Large intestine (tissue), 3 donors: Measurements from ENCODE around the gene MCHR1. TPM values are rescaled to one million over a fixed set of nuclear protein-coding genes. Genes with fewer than 3 reads are reported as not detected.
A peak's percentile ranks its signal among the peaks of the same experiment; 100 is the strongest.

Experiments used
- DNase-seq, 2 donors: peaks; one replicate each; pipeline versions ENCODE4 v3.0.0 to v3.0.0-alpha.2; 2013
- H3K27ac ChIP-seq: one replicate; pipeline ENCODE4 v1.5.1; 2013; ENCODE audit warnings: low read length
- H3K27me3 ChIP-seq: 2 replicates; pipeline ENCODE4 v1.6.1; 2013; ENCODE audit warnings: low read length; ENCODE audit not compliant: control insufficient read depth, insufficient read depth
- H3K36me3 ChIP-seq: 2 replicates; pipeline ENCODE4 v1.6.1; 2013; ENCODE audit warnings: low read length; ENCODE audit not compliant: control insufficient read depth, insufficient read depth
- H3K4me1 ChIP-seq: one replicate; pipeline ENCODE4 v1.6.1; 2013; ENCODE audit warnings: low read length; ENCODE audit not compliant: control insufficient read depth, insufficient read depth
- H3K4me3 ChIP-seq: one replicate; pipeline ENCODE4 v1.5.1; 2013; ENCODE audit warnings: low read length
- H3K9me3 ChIP-seq: one replicate; pipeline ENCODE4 v1.6.1; 2013; ENCODE audit warnings: mild to moderate bottlenecking, low read depth, low read length, moderate library complexity; ENCODE audit not compliant: control insufficient read depth
- WGBS: methylation state at CpG from one replicate; pipeline ENCODE4 v1.1.5; 2013; ENCODE audit warnings: low lambda C conversion rate; ENCODE audit not compliant: insufficient coverage; 5-methylcytosine and 5-hydroxymethylcytosine counted together
- polyA plus RNA-seq: library from polyadenylated mRNA; unstranded; fragments of 120-200 nt; gene quantifications from one replicate; pipeline ENCODE4 v1.2.1, GENCODE V29; 2013

Gene MCHR1
- polyA plus RNA-seq, 1 donor = 0.09 TPM

DNA sequence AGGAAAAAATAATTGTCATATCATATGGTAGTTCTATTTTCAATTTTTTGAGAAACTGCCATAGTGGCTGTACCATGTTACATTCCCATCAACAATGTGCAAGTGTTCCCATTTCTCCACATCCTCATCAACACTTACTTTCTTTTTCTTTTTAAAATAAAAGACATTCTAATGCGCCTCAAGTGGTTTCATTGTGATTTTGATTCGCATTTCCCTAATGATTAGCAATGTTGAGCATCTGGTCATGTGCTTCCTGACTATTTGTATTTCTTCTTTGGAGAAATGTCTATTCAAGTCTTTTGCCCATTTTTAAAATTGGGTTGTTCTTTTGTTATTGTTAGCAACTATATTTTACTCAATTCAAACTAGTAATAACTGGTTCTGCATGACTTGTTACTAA is 8.4 kb downstream of the MCHR1 start:
- H3K4me1 ChIP-seq = no peaks in the 10 kb centered on the region
- no peak overlapping the region for H3K27ac ChIP-seq
- no peak overlapping the region for H3K4me3 ChIP-seq
- no peaks in the 10 kb centered on the region for H3K9me3 ChIP-seq
- WGBS = 95% methylated on average over 2 of the region's 2 CpGs
- H3K27me3 ChIP-seq = peaks cover 11% of the 10 kb centered on the region
- no peaks in the 10 kb centered on the region for H3K36me3 ChIP-seq
- no peak for DNase-seq

DNA sequence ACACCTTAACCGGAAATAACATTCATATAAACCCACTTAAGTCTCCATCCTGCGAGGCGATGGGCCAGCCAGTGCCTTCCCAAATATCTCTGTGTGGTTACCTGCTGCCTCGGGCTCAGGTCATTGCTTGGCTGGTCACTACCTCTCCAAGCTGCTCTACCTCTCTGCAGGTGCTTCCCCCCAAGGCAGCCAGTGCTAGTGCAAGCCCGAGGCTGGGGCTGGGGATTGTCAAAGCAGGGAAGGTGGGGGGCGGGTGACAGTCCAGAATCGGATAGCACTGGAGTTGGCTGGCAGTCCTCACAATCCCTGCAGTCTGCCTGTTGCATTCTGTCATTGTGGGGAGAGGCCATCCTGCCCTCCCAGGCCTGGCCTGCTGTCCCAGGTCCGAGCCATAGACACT is 11.1 kb downstream of the MCHR1 start:
- no CpG with 5 or more reads among the region's 8 CpGs for WGBS
- no peaks in the 10 kb centered on the region for H3K4me1 ChIP-seq
- no peak overlapping the region for H3K27ac ChIP-seq
- H3K4me3 ChIP-seq = no peak overlapping the region
- DNase-seq = no peak
- H3K36me3 ChIP-seq = no peaks in the 10 kb centered on the region
- H3K9me3 ChIP-seq = no peaks in the 10 kb centered on the region
- peaks cover under 1% of the 10 kb centered on the region for H3K27me3 ChIP-seq

DNA sequence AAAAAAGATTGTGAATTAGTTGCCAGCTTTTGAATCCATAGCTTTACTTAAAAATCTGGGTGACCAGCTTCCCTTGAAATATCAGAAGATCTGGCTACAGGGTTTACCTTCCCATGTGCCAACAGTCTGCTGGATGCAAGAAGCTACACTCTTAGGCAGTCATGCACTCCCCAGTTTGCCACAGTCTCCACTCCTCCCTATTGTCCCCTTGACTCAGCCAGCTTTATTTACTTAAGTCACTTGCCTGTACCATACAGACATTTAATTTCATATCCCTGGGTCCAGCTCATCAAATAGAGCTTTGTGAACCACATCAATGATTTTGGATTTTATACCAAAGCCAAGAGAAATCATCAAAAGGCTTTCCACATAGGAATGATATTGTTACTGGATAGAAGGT is 12.2 kb downstream of the MCHR1 start:
- no peak overlapping the region for H3K4me3 ChIP-seq
- H3K4me1 ChIP-seq = no peaks in the 10 kb centered on the region
- H3K9me3 ChIP-seq = no peaks in the 10 kb centered on the region
- H3K27ac ChIP-seq = no peak overlapping the region
- no peaks in the 10 kb centered on the region for H3K36me3 ChIP-seq
- H3K27me3 ChIP-seq = peaks cover 2% of the 10 kb centered on the region
- no peak for DNase-seq

DNA sequence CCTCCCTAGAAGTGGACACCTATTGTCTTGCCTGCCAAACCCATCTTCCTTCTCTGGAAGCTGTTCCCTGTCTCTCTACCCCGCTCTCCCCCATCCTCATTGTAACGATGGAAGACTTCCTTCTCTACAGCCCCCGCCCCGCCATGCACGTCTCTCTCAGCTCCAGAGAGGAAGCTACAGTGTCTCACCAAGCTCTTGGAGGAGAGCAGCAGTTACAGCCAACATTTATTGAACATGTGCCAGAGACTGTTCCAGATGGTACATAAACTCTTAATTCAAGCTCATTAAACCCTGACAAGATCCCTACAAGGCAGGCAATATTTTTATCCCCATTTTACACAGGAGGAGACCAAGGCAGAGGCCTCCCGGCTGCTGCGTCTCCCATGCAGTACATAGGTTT is 15.1 kb downstream of the MCHR1 start:
- no peaks in the 10 kb centered on the region for H3K9me3 ChIP-seq
- no CpG with 5 or more reads among the region's 7 CpGs for WGBS
- H3K27me3 ChIP-seq = peaks cover 2% of the 10 kb centered on the region
- no peaks in the 10 kb centered on the region for H3K4me1 ChIP-seq
- no peaks in the 10 kb centered on the region for H3K36me3 ChIP-seq
- no peak overlapping the region for H3K4me3 ChIP-seq
- no peak overlapping the region for H3K27ac ChIP-seq
- DNase-seq = no peak

DNA sequence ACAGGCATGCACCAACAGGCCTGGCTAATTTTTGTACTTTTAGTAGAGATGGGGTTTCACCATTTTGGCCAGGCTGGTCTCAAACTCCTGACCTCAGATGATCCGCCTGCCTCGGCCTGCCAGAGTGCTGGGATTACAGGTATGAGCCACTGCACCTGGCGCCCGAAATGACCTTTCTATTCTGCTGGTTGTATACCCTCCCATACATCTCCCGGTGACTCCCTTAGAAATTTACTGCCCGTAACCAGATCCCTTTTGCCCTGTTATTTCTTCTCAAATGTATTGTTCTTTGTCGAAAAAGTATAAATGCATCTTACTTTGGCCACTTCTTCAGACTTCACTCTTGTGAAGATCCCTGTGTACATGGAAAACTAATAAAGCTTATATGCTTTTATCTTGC is 22.0 kb downstream of the MCHR1 start:
- H3K27ac ChIP-seq = no peak overlapping the region
- no peaks in the 10 kb centered on the region for H3K9me3 ChIP-seq
- H3K4me3 ChIP-seq = no peak overlapping the region
- no peaks in the 10 kb centered on the region for H3K4me1 ChIP-seq
- no peaks in the 10 kb centered on the region for H3K36me3 ChIP-seq
- no peak for DNase-seq
- 80% methylated on average over 1 of the region's 7 CpGs for WGBS
- H3K27me3 ChIP-seq = no peaks in the 10 kb centered on the region

DNA sequence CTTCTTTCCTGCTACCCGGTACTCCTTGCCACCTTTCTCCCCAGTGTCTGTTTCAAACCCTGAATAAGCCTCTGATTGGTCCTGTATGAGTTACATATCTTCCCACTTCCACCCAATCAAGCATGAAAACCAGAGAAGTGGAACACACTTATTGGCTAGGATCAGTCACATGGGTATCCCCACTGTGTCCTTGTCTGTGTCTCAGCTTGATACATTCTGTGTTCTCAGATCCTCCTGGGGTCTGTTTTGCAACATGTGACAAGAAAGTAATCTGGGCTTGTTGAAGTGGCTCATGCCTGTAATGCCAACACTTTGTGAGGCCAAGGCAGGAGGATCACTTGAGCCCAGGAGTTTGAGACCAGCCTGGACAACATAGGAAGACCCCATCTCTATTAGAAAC is 23.9 kb downstream of the MCHR1 start:
- H3K4me3 ChIP-seq = no peak overlapping the region
- H3K36me3 ChIP-seq = no peaks in the 10 kb centered on the region
- no peaks in the 10 kb centered on the region for H3K27me3 ChIP-seq
- no CpG with 5 or more reads among the region's 1 CpG for WGBS
- H3K27ac ChIP-seq = no peak overlapping the region
- no peaks in the 10 kb centered on the region for H3K9me3 ChIP-seq
- H3K4me1 ChIP-seq = no peaks in the 10 kb centered on the region
- no peak for DNase-seq

DNA sequence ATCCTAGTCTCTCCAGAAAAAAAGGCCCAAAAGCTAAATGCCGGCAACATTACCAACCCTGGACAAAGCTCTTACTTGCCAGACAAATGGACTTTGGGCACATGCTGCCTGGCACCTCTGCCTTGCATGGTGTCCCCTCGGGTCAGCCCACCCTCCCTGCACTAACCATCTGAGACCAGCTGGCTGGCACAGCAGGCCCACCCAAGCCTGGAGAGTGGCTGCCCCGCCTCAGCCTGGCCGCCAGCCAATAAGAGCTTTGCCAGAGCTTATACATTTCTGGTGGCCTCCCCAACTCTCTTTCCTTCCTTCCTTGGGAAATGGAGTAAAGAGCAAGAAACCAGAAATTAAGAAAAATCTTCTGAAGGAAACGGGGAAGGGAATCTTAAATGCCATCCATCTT is 24.5 kb downstream of the MCHR1 start:
- no peak for DNase-seq
- no peaks in the 10 kb centered on the region for H3K9me3 ChIP-seq
- no peaks in the 10 kb centered on the region for H3K4me1 ChIP-seq
- H3K36me3 ChIP-seq = no peaks in the 10 kb centered on the region
- no peak overlapping the region for H3K27ac ChIP-seq
- no peaks in the 10 kb centered on the region for H3K27me3 ChIP-seq
- H3K4me3 ChIP-seq = no peak overlapping the region
- WGBS = no CpG with 5 or more reads among the region's 5 CpGs

DNA sequence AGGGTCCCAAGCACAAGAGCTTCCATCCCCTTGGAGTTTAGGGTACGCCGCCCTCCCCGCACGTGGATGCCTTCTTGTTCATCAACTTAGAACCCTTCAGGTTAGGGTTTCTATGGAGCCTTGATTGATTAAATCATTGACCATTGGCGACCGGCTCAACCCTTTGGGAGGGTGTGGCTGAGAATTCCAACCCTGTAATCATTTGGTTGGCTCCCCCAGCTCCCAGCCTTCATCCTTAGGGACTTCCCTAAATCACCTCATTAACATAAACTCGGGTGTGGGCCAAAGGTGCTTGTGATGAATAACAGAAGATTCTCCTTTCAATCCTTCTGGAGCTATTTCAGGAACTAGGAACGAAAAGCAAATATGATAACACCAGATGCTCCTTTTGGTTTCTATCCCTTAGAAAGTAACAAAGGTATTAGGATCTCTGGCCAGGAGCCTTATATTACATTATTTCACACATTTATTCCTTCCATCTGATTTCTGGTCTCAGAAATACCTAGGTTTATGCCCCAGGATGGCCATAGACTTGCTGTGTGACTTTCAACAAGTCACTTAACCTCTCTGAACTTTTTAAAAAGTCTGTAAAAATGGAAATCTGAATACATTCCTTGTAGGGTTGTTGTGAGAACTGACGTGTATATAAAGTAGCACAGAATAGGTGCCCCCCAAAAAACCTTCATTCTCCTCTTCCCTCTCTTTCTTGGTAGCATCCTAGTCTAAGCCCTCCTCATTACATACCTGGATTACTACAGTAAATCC is 26.8 kb downstream of the MCHR1 start:
- no peaks in the 10 kb centered on the region for H3K36me3 ChIP-seq
- WGBS = no CpG with 5 or more reads among the region's 9 CpGs
- no peak for DNase-seq
- H3K27me3 ChIP-seq = no peaks in the 10 kb centered on the region
- H3K27ac ChIP-seq = no peak overlapping the region
- no peak overlapping the region for H3K4me3 ChIP-seq
- no peaks in the 10 kb centered on the region for H3K4me1 ChIP-seq
- no peaks in the 10 kb centered on the region for H3K9me3 ChIP-seq

DNA sequence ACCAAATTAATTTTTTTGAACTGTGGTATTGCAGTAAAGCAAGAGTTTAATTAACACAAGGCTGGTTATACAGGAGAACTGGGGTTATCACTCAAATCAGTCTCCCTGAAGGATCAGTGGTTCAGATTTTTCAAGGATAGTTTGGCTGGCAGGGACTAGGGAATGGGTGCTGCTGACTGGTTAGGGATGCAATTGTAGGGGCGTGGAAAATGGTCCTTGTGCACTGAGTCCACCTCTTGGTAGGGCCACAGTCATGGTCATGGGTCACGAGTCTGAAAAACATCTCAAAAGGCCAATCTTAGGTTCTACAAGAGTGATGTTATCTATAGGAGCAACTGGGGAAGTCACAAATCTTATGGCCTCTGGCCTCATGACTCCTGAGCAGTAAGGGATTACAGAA is 27.9 kb downstream of the MCHR1 start:
- no peak overlapping the region for H3K27ac ChIP-seq
- no peaks in the 10 kb centered on the region for H3K9me3 ChIP-seq
- no peaks in the 10 kb centered on the region for H3K27me3 ChIP-seq
- H3K36me3 ChIP-seq = no peaks in the 10 kb centered on the region
- no peak for DNase-seq
- H3K4me3 ChIP-seq = no peak overlapping the region
- H3K4me1 ChIP-seq = peaks cover 6% of the 10 kb centered on the region
- no CpG with 5 or more reads among the region's 2 CpGs for WGBS

DNA sequence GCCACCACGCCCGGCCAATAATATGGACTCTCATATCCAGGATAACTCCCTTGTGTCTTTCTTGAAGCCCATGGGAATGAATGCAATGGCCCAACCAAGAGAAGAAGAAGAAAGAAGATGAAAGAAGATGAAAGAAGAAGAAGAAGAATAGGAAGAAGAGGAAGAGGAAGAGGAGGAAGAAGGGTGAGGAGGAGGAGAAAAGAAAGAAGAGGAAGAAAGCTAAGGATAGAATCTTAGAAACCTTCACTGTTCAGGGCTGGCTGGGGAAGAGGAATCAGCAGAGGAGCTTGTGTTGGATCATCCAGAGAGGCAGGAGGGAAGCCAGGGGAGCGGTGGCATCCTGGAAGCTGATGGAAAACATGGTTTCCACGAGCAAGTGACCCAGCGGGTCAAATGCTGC is 28.9 kb downstream of the MCHR1 start:
- Histone ChIP-seq H3K36me3 (no peaks in the 10 kb centered on the region), H3K4me3 (no peak overlapping the region), H3K9me3 (no peaks in the 10 kb centered on the region), H3K27ac (no peak overlapping the region), H3K4me1 (peaks cover 7% of the 10 kb centered on the region), H3K27me3 (no peaks in the 10 kb centered on the region)
- WGBS = no CpG with 5 or more reads among the region's 5 CpGs
- no peak for DNase-seq

DNA sequence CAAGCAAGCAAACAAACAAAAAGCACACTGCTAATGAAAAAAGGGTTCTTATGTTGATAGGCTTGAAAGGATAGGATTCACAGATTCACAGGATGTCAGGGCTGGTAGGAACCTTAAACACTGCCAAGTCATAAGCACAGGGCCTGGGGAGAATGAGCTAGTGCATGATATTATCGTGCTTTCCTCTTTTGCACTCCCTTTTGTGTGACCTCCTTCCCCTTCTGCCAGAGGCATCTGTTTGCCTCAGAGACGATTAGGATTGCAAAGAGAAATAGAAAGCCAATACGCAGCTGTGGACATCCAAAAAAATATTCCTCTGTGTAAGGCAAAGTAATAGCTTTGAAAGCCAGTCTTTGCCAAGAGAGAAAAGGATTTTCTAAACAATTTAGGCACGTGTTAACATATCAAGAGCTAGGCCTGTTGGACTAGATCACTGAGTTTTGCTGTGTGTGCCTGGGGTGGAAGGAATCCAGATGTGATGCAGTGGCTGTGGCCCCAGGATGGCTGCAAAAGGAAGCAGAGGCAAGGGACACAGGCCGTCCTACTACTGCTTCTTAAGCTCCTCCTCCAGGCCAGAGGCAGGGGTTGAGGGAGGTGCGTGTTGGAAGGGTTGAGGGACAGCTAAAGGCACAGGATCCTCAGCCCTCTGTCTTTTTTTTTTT is 30.6 kb downstream of the MCHR1 start:
- Histone ChIP-seq H3K27ac (peak overlapping the region; percentile 5), H3K4me3 (no peak overlapping the region), H3K4me1 (peaks cover 21% of the 10 kb centered on the region), H3K9me3 (no peaks in the 10 kb centered on the region), H3K36me3 (no peaks in the 10 kb centered on the region), H3K27me3 (no peaks in the 10 kb centered on the region)
- no CpG with 5 or more reads among the region's 6 CpGs for WGBS
- DNase-seq = peak in 1 of 2 donors; percentile 38
